Astrocyte (in vitro differentiated cells and primary cell): Measurements from ENCODE around the gene TAAR8. TPM values are rescaled to one million over a fixed set of nuclear protein-coding genes. Genes with fewer than 3 reads are reported as not detected.
A peak's percentile ranks its signal among the peaks of the same experiment; 100 is the strongest.
"Not testable (repeated sequence)": the region's sequence is repeated elsewhere in the genome, so short reads cannot be mapped to it uniquely, and the experiment has no call there.

Source experiments
- DNase-seq: peaks from one replicate; pipeline ENCODE4 v3.0.0-alpha.2; 2010; ENCODE audit warnings: low read depth
- FAIRE-seq: peaks from 2 replicates; lab custom pipeline; 2011; peaks lifted over from hg19 to GRCh38; lab: Jason Lieb, UNC
- H2AFZ ChIP-seq: 2 replicates; pipeline ENCODE4 v1.6.0; 2012; ENCODE audit warnings: low read depth, low read length, inconsistent platforms
- H3K27ac ChIP-seq: 2 replicates; pipeline ENCODE4 v1.5.1; 2011; ENCODE audit warnings: low read depth, low read length, inconsistent platforms
- H3K27me3 ChIP-seq: 2 replicates; pipeline ENCODE4 v1.6.0; 2011; ENCODE audit warnings: low read length, inconsistent platforms; ENCODE audit not compliant: insufficient read depth
- H3K36me3 ChIP-seq: 2 replicates; pipeline ENCODE4 v1.5.1; 2011; ENCODE audit warnings: low read length, inconsistent platforms; ENCODE audit not compliant: insufficient read depth
- H3K4me1 ChIP-seq: 2 replicates; pipeline ENCODE4 v1.5.1; 2011; ENCODE audit warnings: low read length, inconsistent platforms; ENCODE audit not compliant: insufficient read depth
- H3K4me2 ChIP-seq: 2 replicates; pipeline ENCODE4 v1.6.0; 2012; ENCODE audit warnings: low read length, inconsistent platforms
- H3K4me3 ChIP-seq: 2 replicates; pipeline ENCODE4 v1.5.1; 2011; ENCODE audit warnings: low read depth, mild to moderate bottlenecking, low read length, inconsistent platforms; ENCODE audit not compliant: insufficient read depth
- H3K79me2 ChIP-seq: 2 replicates; pipeline ENCODE4 v1.6.0; 2012; ENCODE audit warnings: mild to moderate bottlenecking, low read length, inconsistent platforms; ENCODE audit not compliant: insufficient read depth
- H3K9ac ChIP-seq: 2 replicates; pipeline ENCODE4 v1.6.0; 2012; ENCODE audit warnings: mild to moderate bottlenecking, low read length, inconsistent platforms
- H3K9me3 ChIP-seq: 2 replicates; pipeline ENCODE4 v1.5.1; 2012; ENCODE audit warnings: low read depth, mild to moderate bottlenecking, low read length, inconsistent platforms; ENCODE audit not compliant: insufficient read depth
- H4K20me1 ChIP-seq: 2 replicates; pipeline ENCODE4 v1.6.0; 2012; ENCODE audit warnings: low read length, inconsistent platforms; ENCODE audit not compliant: insufficient read depth
- H3K27ac Mint-ChIP-seq: one replicate; pipeline ENCODE4 v1.8.0; 2021; ENCODE audit warnings: mild to moderate bottlenecking, mixed read lengths; ENCODE audit not compliant: unreplicated experiment
- H3K27me3 Mint-ChIP-seq: one replicate; pipeline ENCODE4 v1.8.0; 2021; ENCODE audit warnings: low read depth, mixed read lengths; ENCODE audit not compliant: unreplicated experiment
- H3K36me3 Mint-ChIP-seq: one replicate; pipeline ENCODE4 v1.8.0; 2021; ENCODE audit warnings: low read depth, mixed read lengths; ENCODE audit not compliant: unreplicated experiment
- H3K4me1 Mint-ChIP-seq: one replicate; pipeline ENCODE4 v1.8.0; 2021; ENCODE audit warnings: low read depth, mixed read lengths; ENCODE audit not compliant: unreplicated experiment
- H3K4me3 Mint-ChIP-seq: one replicate; pipeline ENCODE4 v1.8.0; 2021; ENCODE audit warnings: mild to moderate bottlenecking, moderate library complexity, mixed read lengths; ENCODE audit not compliant: unreplicated experiment
- H3K9me3 Mint-ChIP-seq: one replicate; pipeline ENCODE4 v1.8.0; 2021; ENCODE audit warnings: mild to moderate bottlenecking, mixed read lengths; ENCODE audit not compliant: unreplicated experiment
- EZH2 ChIP-seq: IDR thresholded peaks from 2 replicates; pipeline ENCODE4 v1.6.1; 2012; ENCODE audit warnings: mild to moderate bottlenecking, low read length, inconsistent platforms; ENCODE audit not compliant: insufficient read depth
- total RNA-seq: library from RNA; stranded (reverse); gene quantifications from 2 replicates; pipeline ENCODE4 v1.2.1, GENCODE V29; 2021
- TF ChIP-seq, protein P1 (sequence below): IDR thresholded peaks from 2 replicates; pipeline ENCODE4 v1.5.1; 2011; ENCODE audit warnings: low read depth, mild to moderate bottlenecking, inconsistent platforms, low read length, moderate library complexity; ENCODE audit not compliant: insufficient read depth

The TAAR8 gene
- total RNA-seq, 1 donor from 2014 or later: not detected

DNA sequence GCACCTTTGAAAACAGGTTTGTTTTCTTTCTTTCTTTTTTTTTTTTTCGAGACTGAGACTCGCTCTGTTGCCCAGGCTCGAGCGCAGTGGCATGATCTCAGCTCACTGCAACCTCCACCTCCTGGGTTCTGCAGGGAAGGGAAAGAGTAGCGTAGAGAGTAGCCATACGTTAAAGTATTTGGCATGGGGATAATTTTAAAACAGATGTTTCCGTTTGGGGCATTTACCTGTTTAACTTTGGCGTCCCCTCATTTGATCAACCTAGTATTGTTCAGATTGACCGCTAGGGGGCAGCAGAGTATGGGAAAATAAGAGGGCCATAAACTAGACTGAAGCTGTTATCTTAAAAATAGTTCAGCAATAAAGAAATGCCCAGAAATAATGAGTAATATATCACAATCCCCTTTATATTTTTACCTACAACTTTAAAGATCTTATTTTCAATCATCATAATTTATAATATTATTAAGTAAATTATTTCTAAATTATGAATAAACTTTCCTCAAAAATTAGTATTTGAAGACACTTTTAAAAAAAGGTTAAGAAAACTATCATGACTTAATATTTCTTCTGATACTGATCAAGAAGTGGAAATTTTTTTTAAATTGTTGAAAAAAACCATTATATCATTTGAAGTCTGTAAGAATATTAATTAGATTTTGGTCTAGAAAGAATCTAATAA, 22.0 kb upstream of the TAAR8 start:
- no peak overlapping the region for H3K27ac ChIP-seq
- Mint-ChIP-seq H3K27ac (no peak overlapping the region), H3K9me3 (peaks cover 7% of the 10 kb centered on the region), H3K4me1 (no peaks in the 10 kb centered on the region), H3K27me3 (no peaks in the 10 kb centered on the region), H3K36me3 (no peaks in the 10 kb centered on the region), H3K4me3 (peak overlapping the region; percentile 64)
- H3K4me3 ChIP-seq: no peak overlapping the region
- FAIRE-seq (no peak), DNase-seq (peak; percentile 25)
- no peaks in the 10 kb centered on the region for H3K9me3 ChIP-seq
- peaks cover 2% of the 10 kb centered on the region for H3K27me3 ChIP-seq
- no peak overlapping the region for H2AFZ ChIP-seq
- no peaks in the 10 kb centered on the region for H3K4me1 ChIP-seq
- peak overlapping the region; percentile 56 for H3K4me2 ChIP-seq
- no peaks in the 10 kb centered on the region for H3K36me3 ChIP-seq
- H3K79me2 ChIP-seq: no peaks in the 10 kb centered on the region
- no peak overlapping the region for H3K9ac ChIP-seq
- no peak for TF ChIP-seq EZH2
- TF ChIP-seq, protein P1, sequence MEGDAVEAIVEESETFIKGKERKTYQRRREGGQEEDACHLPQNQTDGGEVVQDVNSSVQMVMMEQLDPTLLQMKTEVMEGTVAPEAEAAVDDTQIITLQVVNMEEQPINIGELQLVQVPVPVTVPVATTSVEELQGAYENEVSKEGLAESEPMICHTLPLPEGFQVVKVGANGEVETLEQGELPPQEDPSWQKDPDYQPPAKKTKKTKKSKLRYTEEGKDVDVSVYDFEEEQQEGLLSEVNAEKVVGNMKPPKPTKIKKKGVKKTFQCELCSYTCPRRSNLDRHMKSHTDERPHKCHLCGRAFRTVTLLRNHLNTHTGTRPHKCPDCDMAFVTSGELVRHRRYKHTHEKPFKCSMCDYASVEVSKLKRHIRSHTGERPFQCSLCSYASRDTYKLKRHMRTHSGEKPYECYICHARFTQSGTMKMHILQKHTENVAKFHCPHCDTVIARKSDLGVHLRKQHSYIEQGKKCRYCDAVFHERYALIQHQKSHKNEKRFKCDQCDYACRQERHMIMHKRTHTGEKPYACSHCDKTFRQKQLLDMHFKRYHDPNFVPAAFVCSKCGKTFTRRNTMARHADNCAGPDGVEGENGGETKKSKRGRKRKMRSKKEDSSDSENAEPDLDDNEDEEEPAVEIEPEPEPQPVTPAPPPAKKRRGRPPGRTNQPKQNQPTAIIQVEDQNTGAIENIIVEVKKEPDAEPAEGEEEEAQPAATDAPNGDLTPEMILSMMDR: peak; percentile 78
- no peaks in the 10 kb centered on the region for H4K20me1 ChIP-seq

DNA sequence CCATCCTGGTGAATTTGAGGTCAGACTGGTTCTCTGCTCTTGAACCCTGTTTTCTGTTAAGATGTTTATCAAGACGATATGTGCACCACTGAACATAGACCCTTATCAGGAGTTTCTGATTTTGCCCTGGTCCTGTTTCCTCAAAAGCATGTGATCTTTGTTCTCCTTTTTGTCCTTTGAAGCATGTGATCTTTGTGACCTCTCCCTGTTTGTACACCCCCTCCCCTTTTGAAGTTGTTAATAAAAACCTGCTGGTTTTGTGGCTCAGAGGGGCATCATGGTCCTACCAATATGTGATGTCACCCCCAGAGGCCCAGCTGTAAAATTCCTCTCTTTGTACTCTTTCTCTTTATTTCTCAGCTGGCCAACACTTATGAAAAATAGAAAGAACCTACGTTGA, 17.9 kb upstream of the TAAR8 start:
- FAIRE-seq, H2AFZ ChIP-seq, H3K27ac ChIP-seq, H3K79me2 ChIP-seq, H4K20me1 ChIP-seq, H3K4me2 ChIP-seq, H3K4me3 ChIP-seq, DNase-seq, H3K4me3 Mint-ChIP-seq, H3K9me3 Mint-ChIP-seq, H3K4me1 ChIP-seq, H3K9me3 ChIP-seq, H3K9ac ChIP-seq, H3K36me3 Mint-ChIP-seq, H3K4me1 Mint-ChIP-seq, H3K27me3 Mint-ChIP-seq, H3K27ac Mint-ChIP-seq, H3K27me3 ChIP-seq, H3K36me3 ChIP-seq: not testable (repeated sequence)

DNA sequence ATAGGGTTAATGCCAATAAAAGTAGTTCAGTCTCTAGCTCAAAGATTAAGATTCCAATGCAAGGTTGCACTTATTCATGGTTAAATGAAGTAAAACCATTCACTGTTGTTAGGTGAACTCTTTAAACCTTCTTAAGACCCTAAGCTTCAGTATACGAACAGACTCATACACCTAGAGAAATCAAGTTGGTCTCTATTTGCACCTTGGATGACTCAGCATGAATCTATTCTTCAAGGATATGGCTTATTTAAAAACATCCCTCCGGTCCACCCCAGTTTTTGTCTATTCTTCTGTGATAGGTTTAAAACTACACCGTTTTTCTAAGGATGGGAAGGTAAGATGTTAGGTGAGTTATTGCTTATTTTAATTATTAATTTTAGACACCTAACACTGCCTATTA, 15.3 kb upstream of the TAAR8 start:
- H3K79me2 ChIP-seq: no peaks in the 10 kb centered on the region
- TF ChIP-seq, protein P1: no peak
- no peak for TF ChIP-seq EZH2
- H3K27ac ChIP-seq: no peak overlapping the region
- DNase-seq: no peak
- H3K4me3 ChIP-seq: no peak overlapping the region
- peaks cover 7% of the 10 kb centered on the region for H3K9me3 Mint-ChIP-seq
- no peak overlapping the region for H3K4me3 Mint-ChIP-seq
- no peak overlapping the region for H3K27ac Mint-ChIP-seq
- no peaks in the 10 kb centered on the region for H3K4me1 Mint-ChIP-seq
- no peak overlapping the region for H3K9ac ChIP-seq
- no peaks in the 10 kb centered on the region for H4K20me1 ChIP-seq
- H3K36me3 Mint-ChIP-seq: no peaks in the 10 kb centered on the region
- H3K4me2 ChIP-seq: no peak overlapping the region
- peaks cover 2% of the 10 kb centered on the region for H3K27me3 Mint-ChIP-seq
- no peaks in the 10 kb centered on the region for H3K9me3 ChIP-seq
- no peak for FAIRE-seq
- H3K36me3 ChIP-seq: no peaks in the 10 kb centered on the region
- peaks cover 6% of the 10 kb centered on the region for H3K27me3 ChIP-seq
- H2AFZ ChIP-seq: no peak overlapping the region
- no peaks in the 10 kb centered on the region for H3K4me1 ChIP-seq
